ENCODE measurements around the gene PLEK.

- TF ChIP-seq POLR2A (IDR thresholded peaks at IDR 0.05), result no peak
- TF ChIP-seq CTCF (IDR thresholded peaks at IDR 0.05), result no peak
Observed at GRCh38 chr2:68418855-68419254, 53.8 kb downstream of the PLEK start.

Data from heart left ventricle (tissue), 13 donors.